NOMO-1 treated with DMSO at 0.1 percent for 48 hours (cell line): ENCODE measurements around the gene FARP1.
"Not testable (repeated sequence)": the region's sequence is repeated elsewhere in the genome, so short reads cannot be mapped to it uniquely, and the experiment has no call there.

Experiments used
- DNase-seq: peaks from one replicate; lab custom pipeline; 2025; ENCODE audit not compliant: unreplicated experiment; lab: John Stamatoyannopoulos, UW

The FARP1 gene

DNA sequence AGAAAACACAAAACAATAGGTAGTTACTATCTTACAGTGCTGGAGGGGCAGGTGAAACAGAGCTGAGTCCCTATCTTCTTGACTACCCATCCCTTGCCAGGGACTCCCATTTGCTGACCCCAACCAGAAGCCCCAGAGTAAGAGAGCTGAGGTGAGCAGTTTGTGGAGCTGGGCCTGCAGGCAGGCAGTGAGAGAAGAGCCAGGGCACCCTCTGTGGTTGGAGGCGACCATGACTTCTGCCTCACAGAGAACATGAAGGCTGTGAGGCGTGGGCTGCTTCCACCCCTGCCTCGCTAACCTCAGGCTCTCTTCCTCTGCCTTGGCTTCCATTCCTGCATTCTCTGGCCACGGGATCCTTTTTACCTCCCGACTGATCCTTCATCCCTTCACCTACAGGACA, 81.7 kb downstream of the FARP1 start:
- DNase-seq, result no peak

DNA sequence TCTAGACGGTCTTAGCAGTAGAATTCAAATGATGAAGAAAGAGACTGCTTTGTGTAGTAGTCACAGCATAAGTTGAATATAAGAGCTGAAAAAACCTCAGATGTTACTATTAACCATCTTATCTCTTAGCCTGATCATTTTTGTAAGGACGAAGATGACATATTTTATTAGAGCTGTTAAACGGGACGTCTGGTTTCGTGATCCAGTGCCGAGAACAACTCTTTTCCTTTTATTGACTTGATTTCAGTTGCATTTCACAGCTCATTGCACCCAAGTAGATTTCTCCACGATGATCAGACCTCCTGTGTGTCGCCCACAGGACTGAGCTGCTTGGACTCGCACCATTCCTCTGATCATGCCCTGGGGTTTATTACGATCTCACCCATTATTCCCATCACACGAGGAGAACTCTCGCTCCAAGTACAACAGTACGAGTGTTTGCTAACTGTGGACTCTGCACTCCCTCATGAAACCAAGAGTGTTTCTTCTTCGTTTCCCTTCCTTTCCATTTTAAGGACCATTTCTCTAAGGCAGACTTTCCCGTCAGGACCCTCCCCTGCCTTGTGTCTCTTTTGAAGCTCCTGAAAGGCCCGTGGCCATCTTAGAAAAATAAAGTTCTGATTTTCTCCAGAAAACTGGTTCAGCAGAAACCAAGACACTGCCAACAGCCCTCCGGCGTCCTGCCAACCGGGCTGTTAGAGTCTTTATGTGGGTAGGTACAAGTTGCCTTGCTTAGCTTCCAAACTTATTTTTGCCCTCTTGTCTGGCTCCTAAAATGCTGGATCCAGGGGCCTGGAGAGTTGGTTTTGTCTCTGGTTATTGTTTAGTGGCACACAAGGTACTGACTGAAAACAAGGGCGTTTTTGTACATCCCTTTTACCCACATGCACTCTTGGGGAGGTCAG, 82.4 kb downstream of the FARP1 start:
- no peak for DNase-seq

DNA sequence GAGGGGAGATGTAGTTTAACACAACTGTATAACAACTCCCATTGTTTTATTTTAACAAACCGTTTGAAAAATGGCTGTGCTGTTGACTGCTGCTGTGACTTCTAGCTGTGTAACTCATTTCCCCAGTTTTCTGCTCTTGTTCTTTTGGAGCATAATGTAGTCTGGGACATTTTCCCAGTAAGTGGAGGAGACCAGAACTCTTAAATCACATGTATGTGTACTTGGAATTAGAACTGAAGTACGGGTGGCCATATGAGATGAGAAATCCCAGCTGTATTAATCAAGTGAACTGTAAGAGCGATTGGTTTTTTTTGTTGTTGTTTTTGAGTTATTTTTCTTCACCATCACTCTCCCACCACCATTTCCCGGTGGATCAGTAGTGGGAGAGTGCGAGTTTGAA, 83.6 kb downstream of the FARP1 start:
- DNase-seq, result no peak

DNA sequence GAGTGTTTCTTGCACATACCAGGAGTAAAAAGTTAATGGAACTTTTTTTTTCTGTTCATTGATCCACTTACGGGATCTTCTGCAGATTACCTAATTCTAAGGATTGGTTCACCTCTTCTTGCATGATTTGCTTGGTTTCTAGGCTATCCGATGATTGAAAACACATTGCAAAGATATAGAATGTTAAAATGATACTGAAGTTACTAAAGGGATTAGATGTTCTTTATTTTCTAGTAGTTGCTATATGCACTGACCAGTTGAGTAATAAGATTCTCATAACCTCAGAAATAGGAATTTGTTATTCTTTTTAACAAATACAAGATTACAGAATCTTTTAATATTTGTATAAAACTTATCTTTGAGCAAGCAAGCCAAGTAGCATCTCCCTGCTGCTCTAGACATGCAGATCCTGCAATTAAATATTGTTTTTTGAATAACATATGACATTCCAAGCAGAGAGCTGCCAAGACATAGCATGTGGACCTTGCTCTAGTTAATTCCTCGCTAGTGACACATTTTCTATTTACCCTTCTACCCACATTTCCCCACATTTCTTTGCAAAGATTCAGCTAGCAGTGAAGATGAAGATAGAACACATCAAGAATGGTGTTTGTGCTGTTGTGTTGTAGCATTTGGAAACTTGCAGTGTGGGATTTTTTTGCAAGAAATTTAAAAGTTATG, 85.9 kb downstream of the FARP1 start:
- no peak for DNase-seq

DNA sequence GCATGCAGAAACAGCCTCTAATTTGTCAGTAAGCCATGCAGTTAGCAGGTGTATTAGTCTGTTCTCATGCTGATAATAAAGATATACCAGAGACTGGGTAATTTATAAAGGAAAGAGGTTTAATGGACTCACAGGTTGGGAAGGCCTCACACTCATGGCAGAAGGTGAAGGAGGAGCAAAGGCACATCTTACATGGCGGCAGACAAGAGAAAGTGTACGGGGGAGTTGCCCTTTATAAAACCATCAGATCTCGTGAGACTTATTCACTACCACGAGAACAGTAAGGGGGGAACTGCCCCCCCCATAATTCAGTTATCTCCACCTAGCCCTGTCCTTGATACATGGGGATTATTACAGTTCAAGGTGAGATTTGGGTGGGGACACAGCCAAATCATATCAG, 87.9 kb downstream of the FARP1 start:
- DNase-seq, result not testable (repeated sequence)

DNA sequence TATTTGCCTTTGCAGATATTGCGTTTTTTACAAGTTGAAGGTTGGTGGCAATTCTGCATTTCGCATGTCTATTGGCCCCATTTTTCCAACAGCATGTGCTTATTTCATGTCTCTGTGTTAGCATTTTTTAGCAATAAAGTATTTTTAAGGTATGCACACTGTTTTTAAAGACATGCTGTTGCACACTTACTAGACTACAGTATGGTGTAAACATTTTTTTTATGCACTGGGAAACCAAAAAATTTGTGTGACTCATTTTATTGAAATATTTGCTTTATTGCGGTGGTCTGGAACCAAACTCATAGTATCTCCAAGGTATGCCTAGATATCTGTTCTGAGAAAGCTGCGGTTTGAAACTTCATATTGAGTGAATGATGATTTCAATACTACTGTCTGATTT, 89.6 kb downstream of the FARP1 start:
- DNase-seq, result no peak

DNA sequence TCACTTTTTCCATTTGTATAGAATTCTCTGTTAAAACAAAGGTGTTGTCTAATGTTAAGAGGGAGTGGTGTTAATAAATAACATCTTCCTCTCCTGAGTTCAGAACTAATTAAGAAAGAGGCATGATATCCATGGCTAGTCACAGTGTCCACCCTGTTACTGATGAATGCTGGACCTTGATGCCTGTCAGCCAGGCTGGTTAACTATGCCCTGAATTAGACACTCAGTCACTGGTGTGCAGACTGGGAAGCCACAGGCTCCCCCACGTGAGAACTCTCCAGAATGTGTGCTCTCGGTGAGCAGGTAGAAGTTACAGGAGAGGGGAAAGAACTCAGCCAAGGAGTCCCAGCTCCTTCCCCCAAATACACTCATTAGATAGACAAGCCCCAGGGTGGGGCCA, 90.2 kb downstream of the FARP1 start:
- DNase-seq, result no peak

DNA sequence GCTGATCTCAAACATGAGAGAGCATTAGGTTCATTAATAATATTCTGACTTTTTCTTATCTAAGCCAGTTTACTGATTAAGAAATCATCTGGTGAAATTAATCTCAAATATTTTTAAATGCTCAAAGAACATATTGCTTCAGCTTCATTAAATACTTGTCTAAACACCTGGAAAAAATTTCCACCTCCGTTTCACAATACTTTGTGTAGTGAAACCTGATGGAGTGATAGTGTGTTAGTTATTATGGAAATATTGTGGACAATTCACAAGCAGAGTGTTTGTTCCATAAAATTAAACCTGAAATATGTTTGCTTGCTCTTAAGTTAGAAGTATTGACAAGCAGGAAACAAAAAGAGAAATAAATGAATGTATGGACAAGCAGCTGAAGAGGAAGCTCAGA, 91.5 kb downstream of the FARP1 start:
- no peak for DNase-seq

DNA sequence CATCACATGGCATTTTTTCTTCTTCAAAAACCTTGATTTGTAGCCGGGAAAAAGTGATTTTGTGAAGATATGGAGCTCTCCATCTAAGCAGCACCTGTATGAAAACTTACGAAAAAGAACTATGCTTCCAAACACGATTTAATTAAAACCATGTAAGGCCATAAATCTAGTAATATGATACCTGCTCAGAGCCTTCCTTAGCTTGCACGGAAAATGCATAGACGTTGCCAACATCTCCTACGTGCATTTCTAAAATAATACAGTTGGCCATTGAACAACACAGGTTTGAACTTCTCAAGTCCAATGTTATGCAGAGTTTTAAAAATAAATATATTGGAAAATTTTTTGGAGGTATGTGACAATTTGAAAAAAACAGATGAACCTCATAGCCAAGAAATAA, 93.3 kb downstream of the FARP1 start:
- no peak for DNase-seq

DNA sequence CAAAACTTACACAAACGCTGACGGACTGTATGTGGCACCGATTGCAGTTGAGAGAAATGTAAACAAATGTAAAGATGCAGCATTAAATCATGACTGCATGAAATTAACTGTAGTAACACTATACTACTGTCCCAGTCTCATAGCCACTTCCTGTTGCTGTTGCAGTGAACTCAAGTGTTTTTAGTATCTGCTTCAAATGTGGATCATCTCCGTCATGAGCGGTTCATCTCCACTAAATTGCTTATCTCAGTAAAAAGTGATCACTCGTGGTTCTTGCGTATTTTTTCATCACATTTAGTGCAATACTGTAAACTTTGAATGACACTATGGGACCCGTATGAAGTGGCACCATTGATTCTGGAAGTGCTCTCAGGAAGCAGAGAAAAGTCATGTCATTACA, 94.4 kb downstream of the FARP1 start:
- DNase-seq, result no peak

DNA sequence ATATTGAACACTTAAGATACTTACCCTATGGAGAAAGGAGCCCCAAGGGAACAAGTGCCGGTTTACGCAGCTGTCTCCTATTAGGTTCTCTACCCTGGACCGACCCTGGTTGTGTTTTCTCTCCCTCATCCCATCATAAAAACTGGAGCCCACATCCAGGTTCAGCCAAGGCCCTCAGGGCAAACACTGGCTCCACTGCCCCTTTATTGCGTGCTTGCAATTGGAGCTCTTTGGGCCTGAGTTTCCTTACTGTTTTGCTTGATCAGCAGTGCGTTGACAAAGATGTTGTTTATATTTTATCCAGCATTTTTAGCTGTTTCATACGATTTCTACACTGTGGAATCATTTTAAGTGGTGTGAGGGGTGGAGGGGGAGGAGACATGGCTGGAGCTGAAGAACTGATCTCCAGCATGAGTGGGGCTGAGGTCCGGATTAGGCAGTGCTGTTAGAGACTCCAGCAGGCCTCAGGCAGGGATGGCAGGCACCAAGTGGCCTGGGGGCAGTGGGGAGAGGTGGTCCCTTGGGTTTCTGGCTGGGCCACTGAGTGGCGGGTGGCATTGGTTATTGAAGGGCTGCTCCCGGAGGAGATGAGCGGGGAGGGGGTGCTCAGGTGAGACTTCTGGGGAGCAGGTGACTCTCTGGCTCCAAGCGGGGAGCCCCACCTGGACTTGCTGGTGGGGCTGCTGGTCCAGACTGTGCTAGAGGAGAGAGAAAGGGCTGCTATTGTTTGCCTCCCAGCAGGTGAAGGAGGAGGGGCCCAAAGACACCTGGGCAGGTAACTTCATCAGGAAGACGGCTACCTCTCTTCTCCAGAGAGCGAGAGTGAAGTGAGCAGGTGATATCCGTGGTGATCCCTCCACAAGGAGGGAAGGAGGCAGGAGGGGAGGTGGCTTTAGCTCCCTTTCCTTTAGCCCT, 96.5 kb downstream of the FARP1 start:
- DNase-seq, result no peak

DNA sequence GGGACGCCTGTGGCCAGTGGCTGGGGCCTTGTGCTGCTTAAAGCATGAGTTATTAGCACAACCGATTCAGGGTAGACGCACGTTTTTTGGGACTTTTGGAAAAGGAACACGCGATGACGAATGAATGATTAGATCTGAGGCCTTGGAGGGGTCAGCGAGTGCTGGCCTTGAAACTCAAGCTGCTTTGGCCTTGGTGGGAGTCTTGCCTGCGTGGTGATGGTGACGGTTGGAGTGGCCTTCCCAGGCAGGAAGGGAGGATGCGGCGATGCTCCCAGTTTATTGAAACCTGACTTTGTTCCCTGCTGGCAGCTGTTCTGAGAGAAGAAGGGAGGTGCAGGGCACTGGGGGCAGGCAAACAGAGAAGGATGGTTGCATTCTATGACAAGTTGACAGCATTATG, 97.2 kb downstream of the FARP1 start:
- no peak for DNase-seq

DNA sequence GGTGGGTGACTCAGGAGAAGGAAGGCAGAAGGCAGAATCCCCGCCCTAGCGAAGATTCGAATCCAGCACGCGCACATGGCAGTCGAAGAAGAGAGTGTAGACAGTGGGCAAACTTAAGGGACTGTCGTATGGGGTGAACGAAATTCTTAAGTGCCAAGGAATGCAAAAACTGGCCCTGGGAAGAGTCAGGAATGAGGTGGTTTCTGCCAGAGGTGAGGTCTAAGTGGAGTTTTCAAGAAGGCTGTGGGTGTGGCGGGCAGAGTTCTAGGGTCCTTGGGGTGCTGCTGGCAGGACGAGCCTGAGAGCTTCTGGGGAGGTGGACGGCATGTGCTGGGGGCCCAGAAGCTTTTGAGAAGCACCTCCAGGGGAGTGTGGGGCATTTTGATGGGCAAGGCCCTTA, 98.1 kb downstream of the FARP1 start:
- no peak for DNase-seq

DNA sequence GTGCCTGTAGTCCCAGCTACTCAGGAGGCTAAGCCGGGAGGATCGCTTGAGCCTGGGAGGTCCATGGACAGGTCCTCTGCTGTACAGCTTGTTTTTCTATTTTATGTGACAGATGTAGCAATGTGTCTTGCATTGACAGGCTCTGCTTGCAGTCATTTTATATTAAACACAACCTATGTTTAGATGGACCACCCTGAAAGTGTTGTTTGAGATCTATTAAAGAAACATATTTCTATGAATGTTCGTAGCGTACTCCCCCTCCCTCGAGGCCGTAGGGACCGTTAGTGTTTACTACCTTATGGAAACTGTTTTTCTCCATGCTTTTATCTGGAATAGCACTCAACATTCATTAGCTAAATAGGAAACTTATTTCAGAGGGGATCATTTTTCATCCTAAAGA, 99.1 kb downstream of the FARP1 start:
- no peak for DNase-seq

DNA sequence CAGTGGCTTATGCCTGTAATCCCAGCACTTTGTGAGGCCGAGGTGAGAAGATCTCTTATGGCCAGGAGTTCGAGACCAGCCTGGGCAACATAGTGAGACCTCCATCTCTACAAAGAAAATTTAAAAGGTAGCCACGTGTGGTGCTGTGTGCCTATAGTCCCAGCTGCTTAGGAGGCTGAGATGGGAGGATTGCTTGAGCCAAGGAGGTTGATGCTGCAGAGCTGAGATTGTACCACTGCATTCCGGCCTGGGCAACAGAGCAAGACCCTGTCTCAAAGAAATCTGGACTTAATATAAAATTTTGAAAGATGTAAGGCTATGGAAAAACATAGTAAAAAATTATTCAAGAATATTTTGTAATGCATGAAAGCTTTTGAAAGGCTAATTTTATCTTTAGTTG, 99.5 kb downstream of the FARP1 start:
- no peak for DNase-seq

DNA sequence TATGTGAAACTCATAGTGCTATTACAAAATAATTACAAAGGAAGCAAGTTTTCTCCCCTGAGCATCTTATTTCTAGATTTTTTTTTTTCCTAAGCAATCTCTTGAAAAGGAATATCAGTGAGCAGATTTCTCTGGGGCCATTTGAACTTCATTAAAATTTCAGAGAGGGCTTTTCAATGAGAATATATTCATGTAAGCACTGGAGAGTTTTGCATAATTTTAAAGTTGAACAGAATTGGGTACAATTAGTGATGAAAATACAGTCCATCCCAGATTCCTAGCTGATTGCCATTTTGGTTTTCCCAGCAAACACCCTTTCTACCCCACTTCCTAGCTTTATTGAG, 101.0 kb downstream of the FARP1 start:
- no peak for DNase-seq

DNA sequence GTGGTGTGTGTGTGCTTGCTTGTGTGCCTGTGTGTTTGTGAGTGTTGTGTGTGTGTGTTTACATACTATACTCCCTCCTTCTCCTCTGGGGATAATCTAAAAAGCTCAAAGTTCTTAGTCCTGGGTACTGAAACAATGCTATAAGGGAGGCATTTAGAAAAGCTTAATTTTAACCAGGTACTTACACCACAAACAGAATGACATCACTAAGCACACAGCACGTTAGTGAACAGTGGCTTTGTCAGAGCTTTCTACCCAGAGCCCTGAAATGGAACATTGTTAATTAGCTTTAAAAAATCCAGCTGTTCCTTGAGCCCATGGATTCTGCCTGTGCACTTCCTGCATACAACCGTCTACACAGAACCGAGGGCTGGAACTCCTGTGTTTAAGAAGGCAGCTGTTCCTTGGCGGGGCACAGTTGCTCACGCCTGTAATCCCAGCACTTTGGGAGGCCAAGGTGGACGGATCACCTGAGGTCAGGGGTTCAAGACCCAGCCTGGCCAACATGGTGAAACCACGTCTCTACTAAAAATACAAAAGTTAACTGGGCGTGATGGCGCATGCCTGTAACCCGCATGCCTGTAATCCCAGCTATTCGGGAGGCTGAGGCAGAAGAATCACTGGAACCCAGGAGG, 103.8 kb downstream of the FARP1 start:
- DNase-seq, result no peak

DNA sequence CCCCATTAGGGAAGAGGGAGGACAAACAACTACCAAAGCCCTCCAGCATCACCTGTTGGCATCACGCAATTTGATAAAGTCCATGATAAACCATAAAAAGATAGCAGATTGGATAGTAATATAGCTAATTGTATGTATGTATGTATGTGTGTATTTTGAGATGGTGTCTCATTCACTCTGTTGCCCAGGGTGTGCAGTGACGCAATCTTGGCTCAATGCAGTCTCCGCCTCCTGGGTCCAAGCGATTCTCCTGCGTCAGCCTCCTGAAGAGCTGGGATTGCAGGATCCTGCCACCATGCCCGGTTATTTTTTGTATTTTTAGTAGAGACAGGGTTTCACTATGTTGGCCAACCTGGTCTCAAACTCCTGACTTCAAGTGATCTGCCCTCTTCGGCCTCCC, 108.8 kb downstream of the FARP1 start:
- no peak for DNase-seq

DNA sequence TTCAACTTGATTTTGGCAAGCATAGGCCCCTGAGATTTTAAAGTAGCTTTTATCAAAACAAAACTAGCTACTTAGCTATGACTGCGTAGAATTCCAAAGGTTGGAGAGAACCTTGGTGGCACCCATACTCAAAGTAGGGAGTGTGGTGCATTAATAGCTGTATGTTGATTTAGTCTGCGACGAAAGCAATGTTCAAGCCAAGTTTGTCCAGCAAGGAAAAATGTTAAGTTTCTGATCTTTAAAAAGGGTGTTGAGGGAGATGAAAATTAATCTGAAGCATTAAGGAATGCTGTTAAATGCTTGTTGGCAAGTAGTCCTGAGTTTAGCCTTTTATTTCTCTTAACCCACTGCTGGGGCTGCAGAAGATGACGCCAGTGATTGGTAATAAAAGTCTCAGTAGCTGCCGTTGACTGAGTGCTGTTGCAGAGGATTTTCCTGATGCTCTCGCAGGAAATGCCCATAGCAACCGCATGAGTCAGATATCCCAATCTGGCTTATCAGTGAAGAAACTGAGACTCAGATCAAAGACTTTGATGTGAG, 110.1 kb downstream of the FARP1 start:
- no peak for DNase-seq

DNA sequence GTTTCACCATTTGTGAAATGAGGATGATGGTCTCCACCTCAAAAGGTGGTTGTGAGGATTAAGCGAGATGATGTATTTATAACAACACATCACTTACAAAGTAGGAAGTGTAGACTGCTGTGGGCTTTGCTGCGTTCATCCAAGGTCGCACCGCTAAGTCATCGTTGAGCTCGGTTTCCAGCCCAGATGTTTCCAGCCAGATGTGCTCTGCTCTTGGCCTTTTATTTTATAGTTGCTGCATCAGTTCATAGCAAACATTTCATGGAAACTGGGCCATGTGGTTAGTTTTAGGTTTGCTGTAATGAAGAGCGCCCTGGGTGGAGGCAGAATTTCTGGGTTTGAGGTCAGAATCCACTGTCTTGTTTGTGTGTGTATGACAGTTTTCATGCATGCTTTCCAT, 110.6 kb downstream of the FARP1 start:
- DNase-seq, result no peak

DNA sequence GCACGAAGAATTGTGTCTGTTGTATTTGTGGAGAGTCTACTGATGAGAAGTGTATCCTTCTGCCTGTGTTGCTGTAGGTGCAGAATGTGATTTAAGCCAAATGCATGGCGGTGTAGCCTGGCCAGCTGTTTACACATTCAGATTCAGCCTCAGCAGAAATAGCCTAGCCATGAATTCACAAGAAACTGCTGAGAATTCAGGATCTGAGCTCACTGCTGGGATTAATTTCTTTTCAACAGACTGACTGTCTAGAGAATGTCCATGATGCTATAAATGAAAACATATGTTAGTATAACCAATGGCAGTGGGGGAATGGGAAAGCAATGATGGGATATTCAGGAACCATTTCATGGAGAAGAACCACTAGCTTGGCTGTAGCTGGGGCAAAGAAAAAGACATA, 111.6 kb downstream of the FARP1 start:
- no peak for DNase-seq
